ENCODE measurements around the gene KRT33A.
"Not testable (repeated sequence)": the region's sequence is repeated elsewhere in the genome, so short reads cannot be mapped to it uniquely, and the experiment has no call there.

Gene KRT33A

GRCh38 chr17:41360296-41360995, 9.8 kb upstream of the KRT33A start:
- no peak for DNase-seq

- no peak for DNase-seq
Observed at GRCh38 chr17:41354536-41354935, 3.9 kb upstream of the KRT33A start.

DNA sequence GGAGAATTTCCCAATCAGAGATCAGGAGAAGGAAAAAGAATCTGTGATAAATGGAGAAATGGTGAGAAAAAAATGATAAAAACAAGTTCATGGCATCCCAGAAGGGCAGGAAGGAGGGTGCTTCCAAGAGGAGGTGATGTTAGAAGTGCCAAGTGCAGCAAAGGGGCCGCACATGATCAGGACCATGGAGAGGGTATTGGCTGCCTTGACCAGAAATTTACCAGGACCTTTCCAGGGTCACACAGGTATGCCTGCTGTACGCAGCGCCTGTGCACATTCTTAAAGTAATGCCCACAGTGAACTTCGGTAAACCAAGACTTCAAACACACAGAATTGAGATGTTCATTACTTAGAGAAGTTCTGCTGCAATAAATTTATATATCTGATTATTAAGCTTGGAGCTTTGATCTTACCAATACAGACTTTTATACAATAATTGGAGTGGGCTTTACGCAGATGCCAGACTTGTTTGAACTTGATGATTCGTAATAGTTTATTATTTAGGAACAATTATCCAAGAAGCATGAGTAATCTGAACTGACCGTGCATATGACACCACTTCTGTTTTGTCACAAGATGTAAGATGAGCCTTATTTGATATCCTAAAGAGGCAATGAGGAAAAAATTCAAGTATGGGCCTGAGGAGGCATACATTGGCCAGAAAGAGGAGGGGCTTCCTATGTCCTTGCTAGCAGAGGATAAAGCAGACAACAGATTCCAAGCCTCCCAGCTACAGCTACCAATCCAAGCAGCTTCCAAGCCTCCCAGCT, 2.2 kb upstream of the KRT33A start:
- no peak for DNase-seq

DNA sequence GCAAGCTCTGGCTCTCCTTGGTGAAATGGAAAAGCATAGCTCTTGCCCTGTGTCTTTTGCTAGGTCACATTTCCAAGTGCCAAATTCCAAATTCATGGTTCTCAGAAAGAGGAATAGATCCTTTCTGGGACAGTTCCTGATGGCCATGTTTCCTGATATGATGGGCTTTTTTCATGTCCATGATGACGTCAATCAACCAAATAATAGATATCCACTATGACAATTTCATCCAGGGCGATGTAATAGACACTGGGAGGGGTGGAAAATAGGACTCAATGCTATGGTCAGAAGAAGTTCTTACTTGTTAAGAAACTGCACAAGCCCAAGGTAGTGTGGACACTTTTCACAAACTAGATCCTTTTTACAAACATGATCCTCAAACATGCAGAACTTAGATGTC, 549 bp upstream of the KRT33A start:
- no peak for DNase-seq

GRCh38 chr17:41347869-41348760, 2.5 kb downstream of the KRT33A start:
- no peak for DNase-seq

DNA sequence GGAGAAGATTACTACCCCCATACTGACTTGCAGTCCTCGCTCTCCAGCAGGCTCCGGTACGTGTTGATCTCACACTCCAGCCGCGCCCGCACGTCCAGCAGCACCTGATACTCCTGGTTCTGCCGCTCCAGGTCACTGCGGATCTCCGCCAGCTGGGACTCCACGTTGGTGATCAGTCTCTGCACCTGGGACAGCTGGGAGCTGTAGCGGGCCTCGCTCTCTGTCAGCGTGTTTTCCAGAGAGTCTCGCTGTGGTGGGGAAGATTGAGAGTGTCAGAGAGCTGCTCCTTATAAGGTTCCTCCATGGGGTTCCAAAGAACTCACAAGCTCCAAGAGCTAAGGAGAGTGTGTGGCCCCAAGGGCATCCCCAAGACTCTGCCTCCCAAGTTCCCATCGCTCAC, 4.2 kb downstream of the KRT33A start:
- DNase-seq = not testable (repeated sequence)

DNA sequence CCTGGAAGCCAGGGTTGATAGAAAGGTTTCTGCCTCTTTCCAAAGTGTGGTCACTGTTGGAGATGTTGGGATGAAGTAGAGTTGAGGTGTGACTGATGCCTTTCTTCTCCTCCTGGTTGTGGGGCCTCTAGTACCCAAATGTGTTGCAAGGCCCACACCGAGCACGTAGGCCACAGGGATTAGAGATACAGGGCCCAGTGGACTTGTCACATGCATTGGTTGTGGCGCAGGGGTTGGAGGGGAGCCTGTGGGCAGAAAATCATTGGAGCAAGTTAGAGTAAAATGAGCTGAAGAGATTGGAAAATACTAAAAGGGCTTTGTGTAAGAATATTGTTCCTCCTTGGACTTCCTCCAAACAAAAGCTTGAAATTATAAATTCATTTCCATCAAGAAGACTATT, 4.6 kb downstream of the KRT33A start:
- no peak for DNase-seq

GRCh38 chr17:41343029-41343428, 7.6 kb downstream of the KRT33A start:
- DNase-seq = no peak

DNA sequence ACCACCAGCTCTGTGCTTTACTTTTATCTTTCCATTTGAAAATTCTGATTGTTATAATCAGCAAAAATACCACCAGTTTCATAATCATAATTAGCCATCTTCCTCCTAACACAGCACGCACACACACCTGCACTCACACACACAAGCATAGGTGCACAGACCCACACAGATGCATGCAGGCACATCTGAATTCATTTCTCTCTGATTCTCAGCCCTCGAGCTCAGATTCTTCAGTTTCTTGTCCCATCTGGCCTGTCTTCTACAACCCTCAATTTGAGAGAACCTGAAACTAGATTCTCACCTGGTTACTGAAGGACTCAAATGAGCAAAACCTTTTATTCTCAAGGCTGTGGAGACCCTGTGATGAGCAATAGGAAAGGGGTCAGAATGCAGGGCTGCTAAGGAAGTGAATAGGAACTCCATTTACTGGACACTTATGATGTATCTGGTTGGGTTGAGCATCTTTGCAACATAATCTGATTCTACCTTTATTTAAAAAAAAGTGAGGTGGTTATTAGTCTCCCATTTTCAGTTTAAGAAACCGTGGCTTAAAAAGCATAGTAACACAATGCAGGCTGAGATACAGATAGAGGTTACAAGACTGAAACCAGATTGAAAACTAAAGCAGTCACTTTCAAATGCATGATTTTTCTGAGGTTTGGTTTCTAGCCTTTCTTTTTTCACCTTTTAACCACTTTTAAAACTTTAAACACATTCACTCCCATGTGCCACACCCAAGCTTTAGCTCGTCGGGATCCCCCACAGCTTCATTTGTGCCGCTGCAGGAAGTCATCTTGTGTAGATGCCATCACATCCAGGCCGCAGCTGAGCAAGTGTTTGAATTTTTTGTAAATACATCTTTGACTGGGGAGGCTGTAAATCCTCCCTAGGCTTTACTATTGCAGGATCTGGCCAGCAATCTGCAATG, 9.4 kb downstream of the KRT33A start:
- DNase-seq = no peak

GRCh38 chr17:41340494-41340893, 10.1 kb downstream of the KRT33A start:
- no peak for DNase-seq

DNA sequence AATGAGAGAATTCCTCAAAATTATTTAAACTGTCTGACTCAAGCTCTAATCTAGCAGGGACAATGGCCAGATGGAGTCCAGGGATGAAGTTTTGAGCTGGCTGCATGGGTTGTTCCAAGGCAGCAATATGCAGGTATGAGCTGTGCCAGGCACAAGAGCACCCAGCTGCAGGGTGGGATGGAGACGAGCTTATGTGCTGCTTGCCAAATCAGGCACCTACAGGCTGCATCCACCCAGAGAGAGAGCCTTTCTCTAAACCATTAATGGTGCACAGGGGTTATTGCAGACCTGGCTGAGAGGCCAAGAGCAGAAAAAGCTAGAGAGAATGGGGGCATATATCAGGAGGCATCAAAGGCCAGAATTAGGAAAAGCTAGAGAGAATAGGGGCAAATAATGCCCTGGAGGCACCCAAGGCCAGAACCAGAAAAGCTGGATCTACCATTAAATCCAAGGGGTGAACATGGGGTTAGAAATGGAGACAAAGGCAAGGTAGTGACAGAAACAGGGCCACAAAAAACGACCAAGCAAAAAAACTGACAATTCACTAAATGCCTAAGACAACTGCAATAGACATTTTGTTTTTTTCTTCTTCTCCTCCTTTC, 11.0 kb downstream of the KRT33A start:
- DNase-seq = no peak

GRCh38 chr17:41338961-41339485, 11.6 kb downstream of the KRT33A start:
- no peak for DNase-seq

DNA sequence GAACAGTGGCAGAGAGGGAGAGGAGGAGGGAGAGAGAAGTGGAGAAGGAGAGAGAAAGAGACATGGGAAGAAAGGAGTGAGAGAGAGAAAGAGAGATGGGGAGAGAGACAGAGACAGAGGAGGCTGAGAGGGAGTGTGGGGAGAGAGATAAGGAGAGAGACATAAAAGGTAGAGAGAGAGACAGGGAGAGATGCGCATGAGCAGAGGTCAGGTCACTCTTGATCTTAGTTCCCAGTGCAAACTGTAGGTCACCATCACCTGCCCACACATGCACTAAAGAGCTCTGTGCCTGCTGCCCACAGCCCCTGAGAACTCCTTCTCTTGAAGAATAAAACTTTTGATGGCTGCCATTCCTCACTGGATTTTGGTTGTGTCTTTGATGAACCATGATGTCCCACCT, 14.9 kb downstream of the KRT33A start:
- no peak for DNase-seq

GRCh38 chr17:41334385-41335305, 16.0 kb downstream of the KRT33A start:
- DNase-seq = no peak

DNA sequence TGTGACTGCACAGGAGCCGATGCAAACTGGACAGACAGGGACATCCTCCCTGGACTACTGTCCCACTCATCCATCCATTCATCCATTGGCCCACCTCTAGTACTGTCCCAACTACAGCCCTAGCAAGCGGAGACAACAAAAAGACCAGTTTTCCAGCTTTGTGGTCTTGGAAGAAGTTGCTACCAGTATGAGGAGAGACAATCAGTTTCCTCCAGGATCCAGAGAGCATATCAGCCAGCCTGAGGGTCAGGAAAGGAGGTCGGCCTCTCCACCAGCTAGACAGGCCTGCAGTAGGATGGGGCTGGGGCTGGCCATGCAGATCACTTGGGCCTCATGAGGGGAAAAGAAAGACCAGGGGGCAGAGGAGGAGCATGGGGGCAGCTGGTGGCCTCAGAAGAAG, 16.8 kb downstream of the KRT33A start:
- no peak for DNase-seq

DNA sequence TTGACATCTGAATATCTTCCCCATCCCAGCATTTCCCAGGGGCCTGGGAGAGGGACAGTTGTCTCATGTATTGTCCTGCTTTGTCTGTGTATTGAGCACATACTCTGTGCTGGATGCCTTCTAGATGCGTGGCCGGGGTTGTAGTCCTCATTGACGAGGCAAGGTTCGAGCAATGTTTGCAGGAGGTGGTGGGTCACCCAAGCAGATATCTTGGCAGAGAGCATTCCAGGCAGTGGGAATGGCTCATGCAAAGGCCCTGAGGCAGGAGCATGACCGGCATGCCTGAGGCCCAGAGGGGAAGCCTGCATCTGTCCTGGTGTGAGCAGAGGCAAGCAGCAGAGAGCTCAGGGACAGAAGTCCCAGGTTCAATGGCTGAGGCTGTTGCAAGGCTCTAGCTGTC, 17.5 kb downstream of the KRT33A start:
- no peak for DNase-seq

DNA sequence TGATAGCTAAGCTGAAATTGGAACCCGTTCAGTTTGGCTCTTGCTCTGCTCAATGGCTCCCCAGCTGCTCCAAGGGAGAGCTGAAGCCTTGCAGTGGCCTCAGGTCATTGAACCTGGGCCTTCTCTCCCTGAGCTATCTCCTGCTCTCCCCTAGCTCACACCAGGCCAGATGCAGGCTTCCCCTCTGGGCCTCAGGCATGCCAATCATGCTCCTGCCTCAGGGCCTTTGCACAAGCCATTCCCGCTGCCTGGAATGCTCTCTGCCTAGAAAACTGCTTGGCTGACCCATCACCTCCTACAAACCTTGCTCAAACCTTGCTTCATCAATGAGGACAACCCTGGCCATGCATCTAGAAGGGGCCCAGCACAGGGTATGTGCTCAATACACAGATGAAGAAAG, 18.4 kb downstream of the KRT33A start:
- no peak for DNase-seq

GRCh38 chr17:41331606-41332005, 19.0 kb downstream of the KRT33A start:
- DNase-seq = no peak

DNA sequence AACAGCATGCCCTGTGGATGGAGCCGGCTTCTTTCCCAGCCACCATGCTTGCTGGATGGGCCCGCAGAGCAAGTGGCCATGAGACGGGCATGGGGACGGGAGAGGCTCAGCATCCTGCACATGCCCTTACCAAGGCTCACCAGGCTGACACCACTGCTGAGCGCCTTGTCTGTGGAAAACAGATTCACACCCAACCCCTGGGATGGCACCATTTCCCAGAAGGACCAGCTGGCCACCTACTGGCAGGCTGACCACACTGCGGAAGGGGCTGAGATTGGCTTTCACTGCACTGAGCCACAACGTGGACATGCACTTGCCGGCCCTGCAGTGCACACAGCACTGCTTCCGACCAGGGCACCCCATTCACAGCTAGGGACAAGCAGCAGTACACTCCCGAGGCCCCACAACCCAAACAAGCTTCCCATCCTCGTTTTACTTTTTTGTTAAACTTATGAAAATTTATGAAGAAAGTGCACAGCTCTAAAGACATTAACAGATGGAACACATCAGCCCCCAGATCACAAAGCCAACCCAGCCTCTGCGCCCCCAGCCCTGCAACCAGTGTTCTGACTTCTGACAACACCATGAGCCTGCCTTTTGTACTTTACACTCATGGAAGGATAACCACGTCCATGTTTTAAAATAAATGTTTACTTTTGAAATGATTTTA, 21.2 kb downstream of the KRT33A start:
- no peak for DNase-seq

DNA sequence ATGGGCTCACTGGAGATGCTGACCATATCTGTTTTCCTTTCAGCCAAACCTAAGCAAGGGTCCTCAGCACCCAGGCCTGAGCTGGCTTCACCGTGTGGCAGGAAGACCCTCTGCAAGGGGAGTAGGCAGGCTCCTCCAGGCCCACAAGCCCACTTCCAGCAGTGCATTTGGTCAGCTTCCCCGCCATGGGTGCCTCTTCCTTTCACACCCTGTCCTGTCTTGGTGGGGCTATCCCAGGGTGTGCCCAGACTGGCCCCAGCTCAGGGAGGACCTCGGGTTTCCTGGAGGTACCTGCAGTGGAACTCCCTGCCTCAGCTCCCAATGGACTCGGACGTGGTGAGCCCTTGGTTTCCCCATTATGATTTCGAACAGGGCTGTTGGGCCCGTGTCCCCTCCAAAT, 22.4 kb downstream of the KRT33A start:
- no peak for DNase-seq

Data from activated CD4-positive, CD25-positive, alpha-beta regulatory T cell (primary cell).